Measurements from ENCODE around the gene RNASE11. TPM values are rescaled to one million over a fixed set of nuclear protein-coding genes. Genes with fewer than 3 reads are reported as not detected.

Gene RNASE11
- total and polyA plus RNA-seq, 9 of the 15 experiments (the other 6 are each of a cell fraction or from before 2014, with no cell fraction given): 0.16 to 0.29 (median 0.22) TPM; not detected in 6

DNA sequence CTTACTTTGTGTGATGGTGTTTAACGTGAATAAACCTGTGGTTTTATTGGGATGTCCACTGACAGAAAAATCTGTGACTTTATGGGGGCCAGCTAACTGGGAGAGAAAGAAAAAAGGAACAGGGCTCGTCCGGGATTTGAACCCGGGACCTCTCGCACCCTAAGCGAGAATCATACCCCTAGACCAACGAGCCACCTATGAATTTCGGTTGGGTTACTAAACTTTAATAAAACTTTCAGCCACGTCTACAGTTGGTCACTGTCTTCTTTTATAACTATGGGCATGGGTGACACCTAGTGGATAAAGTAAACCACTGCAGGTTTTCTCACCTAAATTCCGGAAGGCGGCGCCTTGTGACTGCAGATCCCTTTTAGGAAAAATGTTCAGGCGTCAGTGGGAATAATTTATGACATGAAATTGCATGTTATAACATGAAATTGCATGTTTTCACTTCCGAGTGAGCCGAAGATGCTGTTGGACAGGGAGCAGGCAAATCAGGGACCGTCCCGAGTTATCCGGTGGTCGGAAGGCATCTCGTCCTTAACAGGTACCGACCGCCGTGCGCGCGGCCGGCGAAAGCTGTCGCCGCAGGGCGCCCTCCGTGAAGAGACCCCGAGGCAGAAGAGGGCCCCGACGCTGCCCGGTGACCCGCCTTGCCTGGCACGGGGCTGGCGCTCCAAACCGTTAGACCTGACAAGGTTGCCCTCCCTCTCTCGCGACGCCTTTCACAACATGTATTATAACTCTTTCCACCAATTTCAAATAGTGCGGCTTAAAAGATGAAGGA, 21.6 kb upstream of the RNASE11 start (continued):
- TF ChIP-seq, protein P1, sequence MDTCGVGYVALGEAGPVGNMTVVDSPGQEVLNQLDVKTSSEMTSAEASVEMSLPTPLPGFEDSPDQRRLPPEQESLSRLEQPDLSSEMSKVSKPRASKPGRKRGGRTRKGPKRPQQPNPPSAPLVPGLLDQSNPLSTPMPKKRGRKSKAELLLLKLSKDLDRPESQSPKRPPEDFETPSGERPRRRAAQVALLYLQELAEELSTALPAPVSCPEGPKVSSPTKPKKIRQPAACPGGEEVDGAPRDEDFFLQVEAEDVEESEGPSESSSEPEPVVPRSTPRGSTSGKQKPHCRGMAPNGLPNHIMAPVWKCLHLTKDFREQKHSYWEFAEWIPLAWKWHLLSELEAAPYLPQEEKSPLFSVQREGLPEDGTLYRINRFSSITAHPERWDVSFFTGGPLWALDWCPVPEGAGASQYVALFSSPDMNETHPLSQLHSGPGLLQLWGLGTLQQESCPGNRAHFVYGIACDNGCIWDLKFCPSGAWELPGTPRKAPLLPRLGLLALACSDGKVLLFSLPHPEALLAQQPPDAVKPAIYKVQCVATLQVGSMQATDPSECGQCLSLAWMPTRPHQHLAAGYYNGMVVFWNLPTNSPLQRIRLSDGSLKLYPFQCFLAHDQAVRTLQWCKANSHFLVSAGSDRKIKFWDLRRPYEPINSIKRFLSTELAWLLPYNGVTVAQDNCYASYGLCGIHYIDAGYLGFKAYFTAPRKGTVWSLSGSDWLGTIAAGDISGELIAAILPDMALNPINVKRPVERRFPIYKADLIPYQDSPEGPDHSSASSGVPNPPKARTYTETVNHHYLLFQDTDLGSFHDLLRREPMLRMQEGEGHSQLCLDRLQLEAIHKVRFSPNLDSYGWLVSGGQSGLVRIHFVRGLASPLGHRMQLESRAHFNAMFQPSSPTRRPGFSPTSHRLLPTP (IDR thresholded peaks at IDR 0.05; ENCODE audit: borderline replicate concordance, extremely low read depth, insufficient read length): no peak
- TF ChIP-seq MEIS2 (IDR thresholded peaks at IDR 0.05; ENCODE audit: partially characterized antibody): peak; percentile 97
- TF ChIP-seq SNIP1 (IDR thresholded peaks at IDR 0.05; ENCODE audit: low read depth): no peak
- TF ChIP-seq LCOR (CRISPR knock-in tag; IDR thresholded peaks at IDR 0.05): no peak
- no peak for TF ChIP-seq CBX1 (IDR thresholded peaks at IDR 0.05; ENCODE audit: low read depth)
- TF ChIP-seq, protein P2, sequence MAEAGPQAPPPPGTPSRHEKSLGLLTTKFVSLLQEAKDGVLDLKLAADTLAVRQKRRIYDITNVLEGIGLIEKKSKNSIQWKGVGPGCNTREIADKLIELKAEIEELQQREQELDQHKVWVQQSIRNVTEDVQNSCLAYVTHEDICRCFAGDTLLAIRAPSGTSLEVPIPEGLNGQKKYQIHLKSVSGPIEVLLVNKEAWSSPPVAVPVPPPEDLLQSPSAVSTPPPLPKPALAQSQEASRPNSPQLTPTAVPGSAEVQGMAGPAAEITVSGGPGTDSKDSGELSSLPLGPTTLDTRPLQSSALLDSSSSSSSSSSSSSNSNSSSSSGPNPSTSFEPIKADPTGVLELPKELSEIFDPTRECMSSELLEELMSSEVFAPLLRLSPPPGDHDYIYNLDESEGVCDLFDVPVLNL (CRISPR knock-in tag; IDR thresholded peaks at IDR 0.05; ENCODE audit: low read depth): no peak
- no peak for TF ChIP-seq MTA2 (IDR thresholded peaks at IDR 0.05; ENCODE audit: low read depth)
- TF ChIP-seq, protein P3, sequence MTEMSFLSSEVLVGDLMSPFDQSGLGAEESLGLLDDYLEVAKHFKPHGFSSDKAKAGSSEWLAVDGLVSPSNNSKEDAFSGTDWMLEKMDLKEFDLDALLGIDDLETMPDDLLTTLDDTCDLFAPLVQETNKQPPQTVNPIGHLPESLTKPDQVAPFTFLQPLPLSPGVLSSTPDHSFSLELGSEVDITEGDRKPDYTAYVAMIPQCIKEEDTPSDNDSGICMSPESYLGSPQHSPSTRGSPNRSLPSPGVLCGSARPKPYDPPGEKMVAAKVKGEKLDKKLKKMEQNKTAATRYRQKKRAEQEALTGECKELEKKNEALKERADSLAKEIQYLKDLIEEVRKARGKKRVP (CRISPR knock-in tag; IDR thresholded peaks at IDR 0.05): no peak
- no peak for TF ChIP-seq TEAD1 (CRISPR knock-in tag; IDR thresholded peaks at IDR 0.05)
- TF ChIP-seq CHD2 (IDR thresholded peaks at IDR 0.05; ENCODE audit: low read depth, low read length): no peak
- no peak for TF ChIP-seq KLF1 (tag; IDR thresholded peaks at IDR 0.05)
- no peak for TF ChIP-seq ZSCAN32 (CRISPR knock-in tag; IDR thresholded peaks at IDR 0.05)
- no peak for TF ChIP-seq CBFB (CRISPR knock-in tag; IDR thresholded peaks at IDR 0.05)
- TF ChIP-seq RAD21 (CRISPR knock-in tag; conservative IDR thresholded peaks at IDR 0.05 in 1 of 2, IDR thresholded peaks at IDR 0.05 in 1 of 2): peak; percentile 96 to 97
- TF ChIP-seq, protein P4, sequence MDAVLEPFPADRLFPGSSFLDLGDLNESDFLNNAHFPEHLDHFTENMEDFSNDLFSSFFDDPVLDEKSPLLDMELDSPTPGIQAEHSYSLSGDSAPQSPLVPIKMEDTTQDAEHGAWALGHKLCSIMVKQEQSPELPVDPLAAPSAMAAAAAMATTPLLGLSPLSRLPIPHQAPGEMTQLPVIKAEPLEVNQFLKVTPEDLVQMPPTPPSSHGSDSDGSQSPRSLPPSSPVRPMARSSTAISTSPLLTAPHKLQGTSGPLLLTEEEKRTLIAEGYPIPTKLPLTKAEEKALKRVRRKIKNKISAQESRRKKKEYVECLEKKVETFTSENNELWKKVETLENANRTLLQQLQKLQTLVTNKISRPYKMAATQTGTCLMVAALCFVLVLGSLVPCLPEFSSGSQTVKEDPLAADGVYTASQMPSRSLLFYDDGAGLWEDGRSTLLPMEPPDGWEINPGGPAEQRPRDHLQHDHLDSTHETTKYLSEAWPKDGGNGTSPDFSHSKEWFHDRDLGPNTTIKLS (IDR thresholded peaks at IDR 0.05; ENCODE audit: borderline replicate concordance, low read depth): peak; percentile 83
- TF ChIP-seq, protein P5, sequence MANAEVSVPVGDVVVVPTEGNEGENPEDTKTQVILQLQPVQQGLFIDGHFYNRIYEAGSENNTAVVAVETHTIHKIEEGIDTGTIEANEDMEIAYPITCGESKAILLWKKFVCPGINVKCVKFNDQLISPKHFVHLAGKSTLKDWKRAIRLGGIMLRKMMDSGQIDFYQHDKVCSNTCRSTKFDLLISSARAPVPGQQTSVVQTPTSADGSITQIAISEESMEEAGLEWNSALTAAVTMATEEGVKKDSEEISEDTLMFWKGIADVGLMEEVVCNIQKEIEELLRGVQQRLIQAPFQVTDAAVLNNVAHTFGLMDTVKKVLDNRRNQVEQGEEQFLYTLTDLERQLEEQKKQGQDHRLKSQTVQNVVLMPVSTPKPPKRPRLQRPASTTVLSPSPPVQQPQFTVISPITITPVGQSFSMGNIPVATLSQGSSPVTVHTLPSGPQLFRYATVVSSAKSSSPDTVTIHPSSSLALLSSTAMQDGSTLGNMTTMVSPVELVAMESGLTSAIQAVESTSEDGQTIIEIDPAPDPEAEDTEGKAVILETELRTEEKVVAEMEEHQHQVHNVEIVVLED (CRISPR knock-in tag; IDR thresholded peaks at IDR 0.05): no peak

Measured in K562 (cell line).